Stomach (tissue), 9 donors: ENCODE results near the gene ADH7. TPM values are rescaled to one million over a fixed set of nuclear protein-coding genes. Genes with fewer than 3 reads are reported as not detected.

Experiments used
- DNase-seq, 2 donors: peaks; one replicate each; pipeline versions ENCODE4 v3.0.0 to v3.0.0-alpha.2; 2013 to 2019
- H3K27ac ChIP-seq, 5 donors: fragments of 200-600 bp in 4 of 5; sonication (generic) in 4 of 5; one replicate each; pipeline ENCODE4 v1.5.1; 2013 to 2019; ENCODE audit warnings: mild to moderate bottlenecking in 1 of 5, moderate library complexity in 1 of 5
- H3K27me3 ChIP-seq, 3 donors: fragments of 200-600 bp; sonication (generic); one replicate each; pipeline ENCODE4 v1.5.1; 2017 to 2019; ENCODE audit warnings: mixed run types in 1 of 3
- H3K36me3 ChIP-seq, 4 donors: fragments of 200-600 bp; sonication (generic); 1 replicate in 3 of 4; 2 replicates in 1 of 4; pipeline ENCODE4 v1.5.1; 2016 to 2019
- H3K4me1 ChIP-seq, 4 donors: fragments of 200-600 bp; sonication (generic); one replicate each; pipeline ENCODE4 v1.5.1; 2016 to 2019
- H3K4me3 ChIP-seq, 4 donors: fragments of 200-600 bp; sonication (generic) in 3 of 4; one replicate each; pipeline ENCODE4 v1.5.1; 2016 to 2019; ENCODE audit warnings: mild to moderate bottlenecking in 1 of 4
- H3K9me3 ChIP-seq, 4 donors: fragments of 200-600 bp; sonication (generic); one replicate each; pipeline ENCODE4 v1.5.1; 2016 to 2019
- EP300 ChIP-seq: sonication (generic); formaldehyde crosslinking; IDR thresholded peaks from one replicate; pipeline ENCODE4 v1.6.1; 2017; ENCODE audit warnings: antibody characterized with exemption
- POLR2A ChIP-seq, 4 donors: fragments of 450-650 bp; IDR thresholded peaks; one replicate each; pipeline ENCODE4 v1.6.1; 2016; ENCODE audit warnings: antibody characterized with exemption in 4 of 4, control low read depth in 2 of 4, mild to moderate bottlenecking in 1 of 4, moderate library complexity in 1 of 4
- POLR2AphosphoS5 ChIP-seq, 3 donors: sonication (generic); formaldehyde crosslinking; IDR thresholded peaks; one replicate each; pipeline ENCODE4 v1.6.1; 2016; ENCODE audit warnings: antibody characterized with exemption in 3 of 3
- WGBS, 5 donors: extraction: QIAGEN DNeasy Blood & Tissue Kit in 3 of 5; methylation state at CpG; one replicate each; pipeline versions ENCODE4 v1.1.5 to v1.1.7; 2013 to 2018; 5-methylcytosine and 5-hydroxymethylcytosine counted together
- intact Hi-C: fragments of 100-400 bp; cut with DNase I; formaldehyde crosslinking; loops from one replicate; pipeline ENCODE4 v1.15.1; 2023; ENCODE audit warnings: low total_unique reads
- polyA plus RNA-seq, 3 donors: library from polyadenylated mRNA; stranded (reverse); fragments of 200-250 nt; gene quantifications; one replicate each; pipeline ENCODE4 v1.2.3, GENCODE V29; 2013
- total RNA-seq, 5 donors: library from RNA; depleted of rRNA; stranded (reverse); fragments of >200 nt; gene quantifications; one replicate each; pipeline versions ENCODE4 v1.1.0 to v1.2.3, GENCODE V29; 2014 to 2016
- TF ChIP-seq, protein P1 (sequence below), 7 experiments: fragments of 450-650 bp in 4 of 7; fragments of 200-600 bp in 3 of 7; sonication (generic) in 3 of 7; IDR thresholded peaks; one replicate each; pipeline ENCODE4 v1.5.1; 2016 to 2019; ENCODE audit warnings: antibody characterized with exemption in 7 of 7, control low read depth in 2 of 7, mild to moderate bottlenecking in 1 of 7
- donor health status: healthy with polysubstance abuse.
- donor health status: Bipolar disorder and iron deficiency.
- donor health status: healthy.

Gene ADH7
- total and polyA plus RNA-seq, 8 donors: 1.2 to 84.2 (median 4.7) TPM; not detected in 1

DNA sequence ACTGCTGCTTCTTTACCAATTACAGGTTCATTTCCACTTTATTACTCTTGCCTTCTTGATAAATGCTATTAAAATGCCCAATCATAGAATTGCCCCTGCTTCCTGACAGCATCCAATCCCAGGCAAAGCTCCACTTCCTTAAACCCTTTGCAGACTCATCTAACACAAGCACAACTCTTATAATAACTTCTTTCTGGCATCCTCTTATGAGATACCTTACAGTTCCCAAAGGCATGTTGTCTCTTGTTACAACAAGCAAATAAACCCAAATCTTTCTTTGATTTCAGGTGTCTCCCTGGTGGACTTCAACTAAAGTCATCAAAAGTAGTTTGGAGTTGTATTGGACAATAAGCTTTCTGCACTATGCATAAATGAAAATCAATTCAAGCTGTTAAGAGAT is 22.5 kb upstream of the ADH7 start:
- TF ChIP-seq, protein P1, sequence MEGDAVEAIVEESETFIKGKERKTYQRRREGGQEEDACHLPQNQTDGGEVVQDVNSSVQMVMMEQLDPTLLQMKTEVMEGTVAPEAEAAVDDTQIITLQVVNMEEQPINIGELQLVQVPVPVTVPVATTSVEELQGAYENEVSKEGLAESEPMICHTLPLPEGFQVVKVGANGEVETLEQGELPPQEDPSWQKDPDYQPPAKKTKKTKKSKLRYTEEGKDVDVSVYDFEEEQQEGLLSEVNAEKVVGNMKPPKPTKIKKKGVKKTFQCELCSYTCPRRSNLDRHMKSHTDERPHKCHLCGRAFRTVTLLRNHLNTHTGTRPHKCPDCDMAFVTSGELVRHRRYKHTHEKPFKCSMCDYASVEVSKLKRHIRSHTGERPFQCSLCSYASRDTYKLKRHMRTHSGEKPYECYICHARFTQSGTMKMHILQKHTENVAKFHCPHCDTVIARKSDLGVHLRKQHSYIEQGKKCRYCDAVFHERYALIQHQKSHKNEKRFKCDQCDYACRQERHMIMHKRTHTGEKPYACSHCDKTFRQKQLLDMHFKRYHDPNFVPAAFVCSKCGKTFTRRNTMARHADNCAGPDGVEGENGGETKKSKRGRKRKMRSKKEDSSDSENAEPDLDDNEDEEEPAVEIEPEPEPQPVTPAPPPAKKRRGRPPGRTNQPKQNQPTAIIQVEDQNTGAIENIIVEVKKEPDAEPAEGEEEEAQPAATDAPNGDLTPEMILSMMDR (IDR thresholded peaks at IDR 0.05): no peak
- no peak for TF ChIP-seq EP300
- no peak for TF ChIP-seq POLR2AphosphoS5 (IDR thresholded peaks at IDR 0.05)
- TF ChIP-seq POLR2A (IDR thresholded peaks at IDR 0.05): no peak
- Histone ChIP-seq H3K4me3 (no peak overlapping the region), H3K36me3 (no peaks in the 10 kb centered on the region), H3K9me3 (peaks cover 0 to 11% (median 4%) of the 10 kb centered on the region in 4 donors), H3K27me3 (no peaks in the 10 kb centered on the region), H3K27ac (no peak overlapping the region), H3K4me1 (peaks cover 0 to 7% (median 2%) of the 10 kb centered on the region in 4 donors)
- DNase-seq: no peak
- intact Hi-C loops: no loop called here

DNA sequence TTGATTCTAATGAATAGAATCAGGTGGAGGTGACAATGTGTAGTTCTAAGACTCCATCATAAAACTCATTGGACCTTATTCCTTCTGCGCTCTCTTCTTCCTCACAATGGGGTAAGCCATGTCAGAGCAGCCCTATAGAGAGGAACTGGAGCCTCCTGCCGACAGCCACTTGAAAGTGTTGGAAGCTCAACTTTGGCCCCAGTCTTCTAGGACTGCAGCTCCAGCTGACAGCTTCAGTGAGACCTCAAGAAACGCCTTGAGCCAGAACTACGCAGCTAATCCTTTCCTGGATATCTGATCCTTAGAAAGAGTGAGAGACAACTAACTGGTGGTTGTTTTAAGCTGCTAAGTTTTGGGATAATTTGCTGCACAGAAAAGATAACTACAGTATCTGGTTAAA is 22.1 kb upstream of the ADH7 start:
- peaks cover 0 to 15% (median 6%) of the 10 kb centered on the region in 4 donors for H3K9me3 ChIP-seq
- TF ChIP-seq POLR2AphosphoS5 (IDR thresholded peaks at IDR 0.05): no peak
- TF ChIP-seq POLR2A (IDR thresholded peaks at IDR 0.05): no peak
- TF ChIP-seq, protein P1 (IDR thresholded peaks at IDR 0.05): no peak
- no peak for TF ChIP-seq EP300
- no peak overlapping the region for H3K4me3 ChIP-seq
- H3K4me1 ChIP-seq: peaks cover 0 to 6% (median 2%) of the 10 kb centered on the region in 4 donors
- H3K27me3 ChIP-seq: no peaks in the 10 kb centered on the region
- intact Hi-C loops: no loop called here
- DNase-seq: no peak
- 77 to 86% (median 81%) methylated on average over 4 of the region's 4 CpGs for WGBS, 5 donors
- H3K27ac ChIP-seq: no peak overlapping the region
- no peaks in the 10 kb centered on the region for H3K36me3 ChIP-seq

DNA sequence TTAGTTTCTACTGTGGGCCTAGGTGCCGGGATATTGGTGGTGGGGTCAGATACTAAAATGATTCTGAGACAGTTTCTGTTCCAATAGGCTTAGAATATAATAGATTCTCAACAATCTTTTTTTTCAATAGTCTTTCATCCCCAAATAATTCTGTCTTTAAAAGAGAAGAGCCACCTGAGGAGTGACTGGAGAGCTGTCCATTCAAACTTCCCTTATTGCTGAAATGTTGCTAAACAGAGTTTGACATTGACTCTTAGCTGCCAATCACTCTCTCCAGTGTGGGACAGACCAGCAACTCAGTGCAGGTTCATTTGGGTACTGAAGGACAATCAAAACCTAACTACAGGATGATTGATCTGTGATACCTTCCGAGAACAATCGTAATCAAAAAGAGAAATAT is 12.4 kb upstream of the ADH7 start:
- intact Hi-C loops: no loop called here
- DNase-seq: no peak

DNA sequence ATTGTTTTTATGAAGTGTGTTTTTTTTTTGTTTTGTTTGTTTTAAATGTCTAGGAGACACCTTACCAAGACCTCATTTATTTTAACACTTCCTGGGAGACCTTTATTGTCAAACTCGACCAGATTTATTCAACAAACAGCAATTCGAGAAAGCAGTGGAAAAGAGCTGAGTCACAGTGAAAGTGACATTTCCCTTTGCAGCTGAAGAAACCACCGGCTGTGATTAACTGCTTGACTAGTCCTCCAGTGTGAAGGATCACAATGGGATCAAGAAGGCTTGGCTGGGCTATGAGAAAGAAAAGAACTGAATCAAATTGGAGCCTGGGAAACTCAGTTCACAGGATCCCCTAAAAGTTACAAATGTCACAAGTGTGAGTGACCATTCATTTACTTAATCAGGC is 11.9 kb upstream of the ADH7 start:
- intact Hi-C loops: no loop called here
- no peak overlapping the region for H3K4me3 ChIP-seq
- H3K27ac ChIP-seq: peak overlapping the region in 3 of 5 donors; percentile 8 to 49 (median 32)
- no peaks in the 10 kb centered on the region for H3K27me3 ChIP-seq
- H3K36me3 ChIP-seq: no peaks in the 10 kb centered on the region
- 1 to 8% (median 5%) methylated on average over 3 of the region's 3 CpGs for WGBS, 5 donors
- H3K9me3 ChIP-seq: peaks cover 0 to 10% (median 4%) of the 10 kb centered on the region in 4 donors
- peaks cover 0 to 7% (median 2%) of the 10 kb centered on the region in 4 donors for H3K4me1 ChIP-seq
- TF ChIP-seq POLR2AphosphoS5 (IDR thresholded peaks at IDR 0.05): peak in 2 of 3 donors; percentile 26 to 51
- no peak for TF ChIP-seq EP300
- DNase-seq: peak in 1 of 2 donors; percentile 52

More for the DNA sequence above, 12.4 kb upstream of the ADH7 start:
- Histone ChIP-seq H3K4me3 (no peak overlapping the region), H3K4me1 (peaks cover 0 to 7% (median 2%) of the 10 kb centered on the region in 4 donors), H3K36me3 (no peaks in the 10 kb centered on the region), H3K9me3 (peaks cover 0 to 14% (median 6%) of the 10 kb centered on the region in 4 donors), H3K27me3 (no peaks in the 10 kb centered on the region), H3K27ac (peak overlapping the region in 3 of 5 donors; percentile 8 to 49 (median 32))
- WGBS, 5 donors: 83 to 98% (median 90%) methylated on average over 3 of the region's 3 CpGs
- TF ChIP-seq, protein P1 (IDR thresholded peaks at IDR 0.05): no peak
- TF ChIP-seq POLR2A (IDR thresholded peaks at IDR 0.05) (no peak), POLR2AphosphoS5 (IDR thresholded peaks at IDR 0.05) (no peak), EP300 (no peak)

DNA sequence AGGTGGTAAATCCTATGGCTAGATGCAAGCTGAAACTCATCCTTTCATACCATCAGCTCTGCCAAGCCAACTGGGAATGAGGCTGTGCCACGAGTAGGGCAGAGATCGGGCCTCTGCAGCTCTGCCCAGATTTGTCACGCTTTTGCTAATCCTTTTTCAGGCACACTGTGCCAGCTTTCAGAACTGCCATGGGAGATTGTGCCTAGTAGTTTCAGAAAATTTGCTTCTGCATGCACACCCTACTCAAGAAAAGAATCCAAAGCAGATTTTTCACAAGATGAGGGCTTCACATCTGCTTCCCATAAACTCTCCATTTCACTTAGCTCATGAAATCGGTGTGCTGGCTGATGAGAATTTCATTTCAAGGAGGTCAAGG is 3.3 kb upstream of the ADH7 start:
- Histone ChIP-seq H3K27me3 (no peaks in the 10 kb centered on the region), H3K36me3 (no peaks in the 10 kb centered on the region), H3K9me3 (no peaks in the 10 kb centered on the region), H3K4me1 (peaks cover 3 to 24% (median 11%) of the 10 kb centered on the region in 4 donors), H3K27ac (peak overlapping the region in 1 of 5 donors; percentile 51), H3K4me3 (no peak overlapping the region)
- no peak for TF ChIP-seq EP300
- TF ChIP-seq, protein P1 (IDR thresholded peaks at IDR 0.05): no peak
- TF ChIP-seq POLR2A (IDR thresholded peaks at IDR 0.05): no peak
- no peak for TF ChIP-seq POLR2AphosphoS5 (IDR thresholded peaks at IDR 0.05)
- DNase-seq: no peak
- 71 to 87% (median 80%) methylated on average over 4 of the region's 4 CpGs for WGBS, 5 donors
- intact Hi-C loops: no loop called here
